Caco-2 (cell line): ENCODE data around the gene IMPG2. TPM values are rescaled to one million over a fixed set of nuclear protein-coding genes. Genes with fewer than 3 reads are reported as not detected.

ENCODE experiments used
- BruUV-seq: library from RNA; stranded (reverse); fragments of 400-500 nt; replicated peaks from 2 replicates; lab custom pipeline; 2021; lab: Mats Ljungman, UMichigan
- CTCF ChIA-PET: fragments of 300-600 bp; sonication (Branson Sonifier 250); formaldehyde crosslinking; loops from one replicate; lab custom pipeline; 2022; ENCODE audit warnings: antibody characterized with exemption; lab: Charles Lee
- POLR2A ChIA-PET: fragments of 300-600 bp; sonication (Branson Sonifier 250); formaldehyde crosslinking; loops from one replicate; lab custom pipeline; 2022; ENCODE audit warnings: antibody characterized with exemption; lab: Charles Lee
- DNase-seq, 2 experiments: peaks; one replicate each; pipeline versions ENCODE4 v3.0.0 to v3.0.0-alpha.2; 2020 to 2022
- H3K27me3 ChIP-seq: replicated peaks from 2 replicates; pipeline ENCODE4 v1.6.0; 2011; ENCODE audit warnings: low read length; ENCODE audit not compliant: control insufficient read depth, insufficient read depth
- H3K36me3 ChIP-seq: 2 replicates; pipeline ENCODE4 v1.5.1; 2011; ENCODE audit warnings: low read length; ENCODE audit not compliant: control insufficient read depth, insufficient read depth
- H3K4me1 ChIP-seq: fragments of 250-450 bp; sonication (Bioruptor Pico); 2 replicates; pipeline ENCODE4 v1.5.1; 2020; ENCODE audit warnings: mild to moderate bottlenecking
- H3K4me3 ChIP-seq: 2 replicates; pipeline ENCODE4 v1.5.1; 2011; ENCODE audit warnings: low read depth, mild to moderate bottlenecking, control low read depth, low read length
- H3K9me3 ChIP-seq: fragments of 250-450 bp; sonication (Bioruptor Pico); 2 replicates; pipeline ENCODE4 v1.5.1; 2020; ENCODE audit warnings: mild to moderate bottlenecking, moderate library complexity
- H3K27ac Mint-ChIP-seq: one replicate; pipeline ENCODE4 v1.8.0; 2022; ENCODE audit warnings: mixed read lengths; ENCODE audit not compliant: unreplicated experiment
- H3K27me3 Mint-ChIP-seq: one replicate; pipeline ENCODE4 v1.8.0; 2022; ENCODE audit warnings: mixed read lengths; ENCODE audit not compliant: insufficient read depth, unreplicated experiment
- H3K36me3 Mint-ChIP-seq: one replicate; pipeline ENCODE4 v1.8.0; 2022; ENCODE audit warnings: mild to moderate bottlenecking, mixed read lengths; ENCODE audit not compliant: insufficient read depth, unreplicated experiment
- H3K4me1 Mint-ChIP-seq: one replicate; pipeline ENCODE4 v1.8.0; 2022; ENCODE audit warnings: low read depth, mixed read lengths; ENCODE audit not compliant: unreplicated experiment
- H3K4me3 Mint-ChIP-seq: one replicate; pipeline ENCODE4 v1.8.0; 2022; ENCODE audit warnings: mild to moderate bottlenecking, moderate library complexity, mixed read lengths; ENCODE audit not compliant: unreplicated experiment
- H3K9me3 Mint-ChIP-seq: one replicate; pipeline ENCODE4 v1.8.0; 2022; ENCODE audit warnings: mixed read lengths; ENCODE audit not compliant: unreplicated experiment
- intact Hi-C: fragments of 100-400 bp; cut with micrococcal nuclease; formaldehyde crosslinking; loops from one replicate; pipeline ENCODE4 v1.10.0; 2022; ENCODE audit not compliant: unreplicated experiment
- total RNA-seq: library from RNA; stranded (reverse); gene quantifications from 2 replicates; pipeline ENCODE4 v1.2.3, GENCODE V29; 2022
- TF ChIP-seq, protein P1 (sequence below), 2 experiments: fragments of 200-600 bp in 1 of 2; IDR thresholded peaks; 1 replicate in 1 of 2; 2 replicates in 1 of 2; pipeline versions ENCODE4 v1.5.1 to v1.8.0; 2011 to 2022; ENCODE audit warnings: antibody characterized with exemption in 1 of 2, control low read depth in 1 of 2, inconsistent platforms in 1 of 2, low read depth in 1 of 2, low read length in 1 of 2, mild to moderate bottlenecking in 1 of 2, moderate library complexity in 1 of 2; ENCODE audit not compliant: insufficient read depth in 1 of 2, severe bottlenecking in 1 of 2, unreplicated experiment in 1 of 2

The IMPG2 gene
- total RNA-seq, 1 experiment from 2014 or later = not detected

- H3K4me3 Mint-ChIP-seq = no peak overlapping the region
- intact Hi-C loops = no loop called here
- no peak overlapping the region for H3K27ac Mint-ChIP-seq
- peaks cover 11% of the 10 kb centered on the region for H3K9me3 Mint-ChIP-seq
- H3K36me3 Mint-ChIP-seq = no peaks in the 10 kb centered on the region
- DNase-seq = no peak
- Histone ChIP-seq H3K9me3 (no peaks in the 10 kb centered on the region), H3K27me3 (no peaks in the 10 kb centered on the region), H3K4me3 (no peak overlapping the region), H3K36me3 (no peaks in the 10 kb centered on the region), H3K4me1 (no peaks in the 10 kb centered on the region)
- no peaks in the 10 kb centered on the region for H3K4me1 Mint-ChIP-seq
- H3K27me3 Mint-ChIP-seq = peaks cover 14% of the 10 kb centered on the region
- CTCF ChIA-PET = no interaction called here
- POLR2A ChIA-PET = no interaction called here
- BruUV-seq = no TSS peak
- TF ChIP-seq, protein P1, sequence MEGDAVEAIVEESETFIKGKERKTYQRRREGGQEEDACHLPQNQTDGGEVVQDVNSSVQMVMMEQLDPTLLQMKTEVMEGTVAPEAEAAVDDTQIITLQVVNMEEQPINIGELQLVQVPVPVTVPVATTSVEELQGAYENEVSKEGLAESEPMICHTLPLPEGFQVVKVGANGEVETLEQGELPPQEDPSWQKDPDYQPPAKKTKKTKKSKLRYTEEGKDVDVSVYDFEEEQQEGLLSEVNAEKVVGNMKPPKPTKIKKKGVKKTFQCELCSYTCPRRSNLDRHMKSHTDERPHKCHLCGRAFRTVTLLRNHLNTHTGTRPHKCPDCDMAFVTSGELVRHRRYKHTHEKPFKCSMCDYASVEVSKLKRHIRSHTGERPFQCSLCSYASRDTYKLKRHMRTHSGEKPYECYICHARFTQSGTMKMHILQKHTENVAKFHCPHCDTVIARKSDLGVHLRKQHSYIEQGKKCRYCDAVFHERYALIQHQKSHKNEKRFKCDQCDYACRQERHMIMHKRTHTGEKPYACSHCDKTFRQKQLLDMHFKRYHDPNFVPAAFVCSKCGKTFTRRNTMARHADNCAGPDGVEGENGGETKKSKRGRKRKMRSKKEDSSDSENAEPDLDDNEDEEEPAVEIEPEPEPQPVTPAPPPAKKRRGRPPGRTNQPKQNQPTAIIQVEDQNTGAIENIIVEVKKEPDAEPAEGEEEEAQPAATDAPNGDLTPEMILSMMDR (IDR thresholded peaks at IDR 0.05; ENCODE audit: insufficient read depth in 1 of 2, low read depth in 1 of 2, low read length in 1 of 2, severe bottlenecking in 1 of 2, unreplicated experiment in 1 of 2) = no peak
These were observed 76.8 kb downstream of the IMPG2 start for GRCh38 chr3:101243285-101244211.

- no peaks in the 10 kb centered on the region for H3K9me3 ChIP-seq
- intact Hi-C loops = no loop called here
- peaks cover 11% of the 10 kb centered on the region for H3K9me3 Mint-ChIP-seq
- TF ChIP-seq, protein P1 (IDR thresholded peaks at IDR 0.05; ENCODE audit: insufficient read depth in 1 of 2, low read depth in 1 of 2, low read length in 1 of 2, severe bottlenecking in 1 of 2, unreplicated experiment in 1 of 2) = no peak
- H3K4me1 Mint-ChIP-seq = no peaks in the 10 kb centered on the region
- BruUV-seq = no TSS peak
- no peak overlapping the region for H3K4me3 ChIP-seq
- H3K27ac Mint-ChIP-seq = no peak overlapping the region
- no peaks in the 10 kb centered on the region for H3K27me3 ChIP-seq
- H3K27me3 Mint-ChIP-seq = peaks cover 13% of the 10 kb centered on the region
- CTCF ChIA-PET = no interaction called here
- DNase-seq = no peak
- H3K4me1 ChIP-seq = no peaks in the 10 kb centered on the region
- POLR2A ChIA-PET = no interaction called here
- no peaks in the 10 kb centered on the region for H3K36me3 ChIP-seq
- H3K4me3 Mint-ChIP-seq = no peak overlapping the region
- H3K36me3 Mint-ChIP-seq = no peaks in the 10 kb centered on the region
These were observed 79.5 kb downstream of the IMPG2 start for GRCh38 chr3:101240719-101241399.

- TF ChIP-seq, protein P1 (IDR thresholded peaks at IDR 0.05; ENCODE audit: insufficient read depth in 1 of 2, low read depth in 1 of 2, low read length in 1 of 2, severe bottlenecking in 1 of 2, unreplicated experiment in 1 of 2) = no peak
- no peak overlapping the region for H3K27ac Mint-ChIP-seq
- BruUV-seq = no TSS peak
- Histone ChIP-seq H3K36me3 (no peaks in the 10 kb centered on the region), H3K9me3 (no peaks in the 10 kb centered on the region), H3K4me1 (no peaks in the 10 kb centered on the region), H3K27me3 (no peaks in the 10 kb centered on the region), H3K4me3 (no peak overlapping the region)
- H3K36me3 Mint-ChIP-seq = no peaks in the 10 kb centered on the region
- DNase-seq = no peak
- ChIA-PET POLR2A (no interaction called here), CTCF (no interaction called here)
- H3K9me3 Mint-ChIP-seq = no peaks in the 10 kb centered on the region
- H3K27me3 Mint-ChIP-seq = peaks cover 9% of the 10 kb centered on the region
- H3K4me1 Mint-ChIP-seq = no peaks in the 10 kb centered on the region
- intact Hi-C loops = no loop called here
- no peak overlapping the region for H3K4me3 Mint-ChIP-seq
These were observed 85.3 kb downstream of the IMPG2 start for GRCh38 chr3:101235048-101235447.
